Cardiac muscle cell (in vitro differentiated cells and primary cell): Measurements from ENCODE around the gene CFH. TPM values are rescaled to one million over a fixed set of nuclear protein-coding genes. Genes with fewer than 3 reads are reported as not detected.
"Not testable (repeated sequence)": the region's sequence is repeated elsewhere in the genome, so short reads cannot be mapped to it uniquely, and the experiment has no call there.

Experiments used
- DNase-seq, 2 donors: peaks; one replicate each; pipeline versions ENCODE4 v3.0.0 to v3.0.0-alpha.2; 2010 to 2017; ENCODE audit warnings: low read depth in 1 of 2, low spot score in 1 of 2
- H3K27ac ChIP-seq: fragments of 200-600 bp; sonication (generic); 2 replicates; pipeline ENCODE4 v1.5.1; 2016
- H3K27me3 ChIP-seq: fragments of 200-600 bp; sonication (generic); 2 replicates; pipeline ENCODE4 v1.6.0; 2016; ENCODE audit warnings: control low read depth
- H3K36me3 ChIP-seq: fragments of 200-600 bp; sonication (generic); 2 replicates; pipeline ENCODE4 v1.5.1; 2016; ENCODE audit warnings: control low read depth
- H3K4me1 ChIP-seq: fragments of 200-600 bp; sonication (generic); 2 replicates; pipeline ENCODE4 v1.8.1; 2017; ENCODE audit warnings: low read depth, mild to moderate bottlenecking, mixed run types
- H3K4me3 ChIP-seq: fragments of 200-600 bp; sonication (generic); 2 replicates; pipeline ENCODE4 v1.5.1; 2016; ENCODE audit warnings: mild to moderate bottlenecking
- H3K9me3 ChIP-seq: fragments of 200-600 bp; sonication (generic); 2 replicates; pipeline ENCODE4 v1.5.1; 2017; ENCODE audit warnings: low read depth, mild to moderate bottlenecking, control low read depth
- polyA plus RNA-seq: library from polyadenylated mRNA; unstranded; fragments of >200 nt; fragmentation: Nextera tagmentation; extraction: Ambion mirVana; gene quantifications from 2 replicates; pipeline ENCODE4 v1.2.1, GENCODE V29; 2016
- total RNA-seq: library from RNA; depleted of rRNA; stranded (reverse); fragments of >200 nt; gene quantifications from 2 replicates; pipeline ENCODE4 v1.2.3, GENCODE V29; 2016
- TF ChIP-seq, protein P1 (sequence below): IDR thresholded peaks from 2 replicates; pipeline ENCODE4 v1.5.1; 2012; ENCODE audit warnings: low read depth, mild to moderate bottlenecking, low read length

CFH gene
- total and polyA plus RNA-seq, 2 experiments from 2014 or later: 0.09 TPM

DNA sequence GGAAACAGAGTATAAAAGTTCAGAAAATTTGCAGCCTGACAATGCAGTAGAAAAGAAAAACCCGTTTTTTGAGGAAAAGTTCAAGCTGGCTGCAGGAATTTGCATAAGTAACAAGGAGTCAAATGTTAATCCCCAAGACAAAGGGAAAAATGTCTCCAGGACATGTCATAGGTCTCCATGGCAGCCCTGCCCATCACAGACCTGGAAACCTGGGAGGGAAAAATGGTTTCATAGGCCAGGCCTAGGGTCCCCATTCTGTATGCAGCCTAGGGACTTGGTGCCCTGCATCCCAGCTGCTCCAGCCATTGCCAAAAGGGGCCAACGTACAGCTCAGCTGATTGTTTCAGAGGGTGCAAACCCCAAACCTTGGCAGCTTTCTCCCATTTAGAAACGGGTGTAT, 40.0 kb upstream of the CFH start:
- TF ChIP-seq, protein P1, sequence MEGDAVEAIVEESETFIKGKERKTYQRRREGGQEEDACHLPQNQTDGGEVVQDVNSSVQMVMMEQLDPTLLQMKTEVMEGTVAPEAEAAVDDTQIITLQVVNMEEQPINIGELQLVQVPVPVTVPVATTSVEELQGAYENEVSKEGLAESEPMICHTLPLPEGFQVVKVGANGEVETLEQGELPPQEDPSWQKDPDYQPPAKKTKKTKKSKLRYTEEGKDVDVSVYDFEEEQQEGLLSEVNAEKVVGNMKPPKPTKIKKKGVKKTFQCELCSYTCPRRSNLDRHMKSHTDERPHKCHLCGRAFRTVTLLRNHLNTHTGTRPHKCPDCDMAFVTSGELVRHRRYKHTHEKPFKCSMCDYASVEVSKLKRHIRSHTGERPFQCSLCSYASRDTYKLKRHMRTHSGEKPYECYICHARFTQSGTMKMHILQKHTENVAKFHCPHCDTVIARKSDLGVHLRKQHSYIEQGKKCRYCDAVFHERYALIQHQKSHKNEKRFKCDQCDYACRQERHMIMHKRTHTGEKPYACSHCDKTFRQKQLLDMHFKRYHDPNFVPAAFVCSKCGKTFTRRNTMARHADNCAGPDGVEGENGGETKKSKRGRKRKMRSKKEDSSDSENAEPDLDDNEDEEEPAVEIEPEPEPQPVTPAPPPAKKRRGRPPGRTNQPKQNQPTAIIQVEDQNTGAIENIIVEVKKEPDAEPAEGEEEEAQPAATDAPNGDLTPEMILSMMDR: no peak
- no peak for DNase-seq
- H3K4me3 ChIP-seq: no peak overlapping the region
- H3K9me3 ChIP-seq: no peaks in the 10 kb centered on the region
- no peaks in the 10 kb centered on the region for H3K36me3 ChIP-seq
- H3K27me3 ChIP-seq: no peaks in the 10 kb centered on the region
- H3K27ac ChIP-seq: no peak overlapping the region
- peaks cover 7% of the 10 kb centered on the region for H3K4me1 ChIP-seq

DNA sequence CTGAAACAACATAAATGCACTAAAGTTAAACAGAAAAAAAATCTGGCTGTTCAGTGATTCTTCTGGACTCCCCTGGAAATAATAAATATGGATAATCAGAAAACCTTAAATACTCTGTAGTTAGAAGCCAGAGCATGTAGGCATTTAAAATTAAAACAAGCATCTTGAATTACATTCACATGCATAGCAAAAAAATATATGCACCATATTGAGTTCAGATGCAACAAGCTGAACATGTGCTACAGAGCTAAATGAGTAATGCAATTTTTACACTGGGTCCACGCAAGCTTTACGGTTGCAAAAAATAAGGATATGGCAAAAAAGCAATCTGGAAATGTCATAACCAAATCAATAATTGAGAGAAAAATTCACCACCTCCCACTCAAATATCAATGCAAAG, 32.1 kb upstream of the CFH start:
- no peaks in the 10 kb centered on the region for H3K36me3 ChIP-seq
- no peaks in the 10 kb centered on the region for H3K27me3 ChIP-seq
- H3K27ac ChIP-seq: no peak overlapping the region
- DNase-seq: no peak
- no peaks in the 10 kb centered on the region for H3K9me3 ChIP-seq
- no peak overlapping the region for H3K4me3 ChIP-seq
- H3K4me1 ChIP-seq: no peaks in the 10 kb centered on the region
- TF ChIP-seq, protein P1: no peak

DNA sequence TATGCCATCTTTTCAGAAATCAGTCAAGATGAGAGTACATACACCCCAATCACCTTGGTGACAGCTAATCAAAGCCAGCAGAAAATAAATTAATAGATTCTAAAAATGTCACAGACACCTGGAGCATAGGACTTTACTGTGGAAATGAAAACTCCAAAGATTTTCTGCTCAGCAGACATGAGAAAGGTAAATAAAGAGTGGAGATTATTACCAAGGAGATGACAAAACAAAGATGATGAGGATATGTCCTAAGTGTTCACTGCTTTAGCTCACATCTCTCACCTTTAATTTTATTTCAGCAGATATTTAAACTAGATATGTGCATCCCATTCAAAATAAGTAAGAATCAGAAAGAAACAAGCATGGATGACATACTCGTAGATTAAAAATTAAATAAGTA, 28.8 kb upstream of the CFH start:
- H3K27ac ChIP-seq: no peak overlapping the region
- no peaks in the 10 kb centered on the region for H3K36me3 ChIP-seq
- no peaks in the 10 kb centered on the region for H3K27me3 ChIP-seq
- no peak overlapping the region for H3K4me3 ChIP-seq
- TF ChIP-seq, protein P1: no peak
- H3K4me1 ChIP-seq: no peaks in the 10 kb centered on the region
- H3K9me3 ChIP-seq: no peaks in the 10 kb centered on the region
- DNase-seq: no peak

DNA sequence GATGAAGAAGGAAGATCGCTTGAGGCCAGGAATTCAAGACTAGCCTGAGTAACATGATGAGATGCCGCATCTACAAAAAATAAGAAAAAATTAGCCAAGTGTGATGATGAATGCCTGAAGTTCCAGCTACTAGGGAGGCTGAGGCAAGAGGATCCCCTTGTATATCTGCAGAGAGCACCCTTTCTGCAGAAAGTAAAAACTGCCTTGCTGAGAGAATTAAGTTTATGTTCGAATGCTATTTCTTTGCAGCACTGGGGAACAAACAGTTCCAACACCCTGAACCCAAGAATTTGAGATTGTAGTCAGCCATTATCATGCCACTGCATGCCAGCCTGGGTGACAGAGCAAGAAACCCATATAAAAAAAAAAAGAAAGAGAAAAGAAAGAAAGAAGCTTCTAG, 23.0 kb upstream of the CFH start:
- TF ChIP-seq, protein P1: no peak

DNA sequence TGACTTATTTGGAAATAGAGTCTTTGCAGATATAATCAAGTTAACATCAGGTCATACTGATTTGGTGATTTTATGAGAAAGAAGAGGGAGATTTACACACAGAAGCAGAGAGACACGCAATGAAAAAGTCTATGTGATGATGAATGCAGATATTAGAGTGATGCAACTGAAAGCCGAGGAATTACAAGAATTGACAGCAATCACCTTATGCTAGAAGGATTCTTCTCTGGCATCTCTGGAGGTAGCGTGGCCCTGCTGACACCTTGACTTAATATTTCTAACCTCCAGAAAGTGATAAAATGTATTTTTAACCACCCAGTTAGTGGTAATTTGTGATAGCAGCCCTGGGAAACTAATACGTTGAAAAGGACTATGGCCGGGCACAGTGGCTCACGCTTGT, 14.2 kb upstream of the CFH start:
- no peak for DNase-seq
- no peaks in the 10 kb centered on the region for H3K9me3 ChIP-seq
- no peak overlapping the region for H3K27ac ChIP-seq
- H3K4me3 ChIP-seq: no peak overlapping the region
- TF ChIP-seq, protein P1: no peak
- no peaks in the 10 kb centered on the region for H3K4me1 ChIP-seq
- no peaks in the 10 kb centered on the region for H3K36me3 ChIP-seq
- no peaks in the 10 kb centered on the region for H3K27me3 ChIP-seq

More for the DNA sequence above, 23.0 kb upstream of the CFH start:
- DNase-seq: no peak
- no peaks in the 10 kb centered on the region for H3K4me1 ChIP-seq
- H3K27me3 ChIP-seq: no peaks in the 10 kb centered on the region
- no peaks in the 10 kb centered on the region for H3K9me3 ChIP-seq
- no peak overlapping the region for H3K27ac ChIP-seq
- no peaks in the 10 kb centered on the region for H3K36me3 ChIP-seq
- no peak overlapping the region for H3K4me3 ChIP-seq

DNA sequence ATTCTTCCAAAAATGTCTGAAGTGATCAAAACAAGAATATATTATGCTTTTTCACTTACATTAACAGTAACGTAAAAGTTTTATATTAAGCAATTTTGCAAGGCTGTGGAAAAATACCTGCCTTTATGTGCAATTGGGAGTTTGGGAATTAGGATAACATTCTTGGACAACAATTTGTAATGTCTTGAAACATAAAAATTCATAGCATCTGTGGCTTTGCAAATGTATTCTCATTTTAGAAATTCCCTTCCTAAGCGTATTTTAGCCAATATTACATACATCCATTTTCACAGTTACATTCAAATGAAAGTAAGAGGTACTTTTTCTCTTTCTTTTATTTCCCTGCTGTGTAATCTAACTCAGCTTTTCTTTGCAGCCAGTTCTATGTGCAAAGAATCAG, 13.4 kb upstream of the CFH start:
- Histone ChIP-seq H3K36me3 (no peaks in the 10 kb centered on the region), H3K27me3 (no peaks in the 10 kb centered on the region), H3K4me3 (no peak overlapping the region), H3K9me3 (no peaks in the 10 kb centered on the region), H3K4me1 (no peaks in the 10 kb centered on the region), H3K27ac (no peak overlapping the region)
- TF ChIP-seq, protein P1: no peak
- DNase-seq: no peak

DNA sequence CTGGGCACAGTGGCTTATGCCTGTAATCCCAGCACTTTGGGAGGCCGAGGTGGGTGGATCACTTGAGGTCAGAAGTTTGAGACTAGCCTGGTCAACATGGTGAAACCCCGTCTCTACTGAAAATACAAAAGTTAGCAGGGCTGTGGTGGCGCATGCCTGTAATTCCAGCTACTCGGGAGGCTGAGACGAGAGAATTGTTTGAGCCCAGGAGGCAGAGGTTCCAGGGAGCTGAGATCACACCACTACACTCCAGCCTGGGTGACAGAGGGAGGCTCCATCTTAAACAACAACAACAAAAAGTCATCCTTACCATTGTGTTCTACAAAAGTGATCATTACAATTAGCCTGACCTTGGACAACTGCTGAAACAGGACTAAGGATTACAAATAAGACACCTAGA, 12.6 kb upstream of the CFH start:
- DNase-seq, H3K36me3 ChIP-seq, H3K27me3 ChIP-seq, H3K4me3 ChIP-seq, H3K27ac ChIP-seq, H3K9me3 ChIP-seq, H3K4me1 ChIP-seq: not testable (repeated sequence)
